ENCODE data around the gene TRAPPC2L. TPM values are rescaled to one million over a fixed set of nuclear protein-coding genes. Genes with fewer than 3 reads are reported as not detected.

Gene TRAPPC2L
- total RNA-seq, 1 donor from 2014 or later, result 53.8 TPM

- no peak for DNase-seq (ENCODE audit: low spot score)
Measured at GRCh38 chr16:88839745-88840599, 17.0 kb upstream of the TRAPPC2L start.

GRCh38 chr16:88840600-88841215, 16.2 kb upstream of the TRAPPC2L start:
- no peak for DNase-seq (ENCODE audit: low spot score)

- DNase-seq (ENCODE audit: low spot score), result no peak
Measured at GRCh38 chr16:88841521-88842307, 15.2 kb upstream of the TRAPPC2L start.

GRCh38 chr16:88842308-88842756, 14.6 kb upstream of the TRAPPC2L start:
- DNase-seq (ENCODE audit: low spot score), result no peak

GRCh38 chr16:88842806-88843205, 14.1 kb upstream of the TRAPPC2L start:
- DNase-seq (ENCODE audit: low spot score), result no peak

GRCh38 chr16:88843256-88843655, 13.7 kb upstream of the TRAPPC2L start:
- DNase-seq (ENCODE audit: low spot score), result no peak

GRCh38 chr16:88844419-88845036, 12.4 kb upstream of the TRAPPC2L start:
- DNase-seq (ENCODE audit: low spot score), result no peak

- no peak for DNase-seq (ENCODE audit: low spot score)
Measured at GRCh38 chr16:88846088-88846487, 10.8 kb upstream of the TRAPPC2L start.

GRCh38 chr16:88847654-88848053, 9.3 kb upstream of the TRAPPC2L start:
- no peak for DNase-seq (ENCODE audit: low spot score)

- DNase-seq (ENCODE audit: low spot score), result no peak
Measured at GRCh38 chr16:88848557-88848956, 8.4 kb upstream of the TRAPPC2L start.

- no peak for DNase-seq (ENCODE audit: low spot score)
Measured at GRCh38 chr16:88850531-88851199, 6.3 kb upstream of the TRAPPC2L start.

GRCh38 chr16:88851616-88852015, 5.3 kb upstream of the TRAPPC2L start:
- DNase-seq (ENCODE audit: low spot score), result no peak

- no peak for DNase-seq (ENCODE audit: low spot score)
Measured at GRCh38 chr16:88853325-88853941, 3.5 kb upstream of the TRAPPC2L start.

GRCh38 chr16:88854306-88855111, 2.4 kb upstream of the TRAPPC2L start:
- DNase-seq (ENCODE audit: low spot score), result no peak

- no peak for DNase-seq (ENCODE audit: low spot score)
Measured at GRCh38 chr16:88855176-88855575, 1.8 kb upstream of the TRAPPC2L start.

GRCh38 chr16:88855736-88856121, 1.2 kb upstream of the TRAPPC2L start:
- DNase-seq (ENCODE audit: low spot score), result no peak

GRCh38 chr16:88856122-88856827, 652 bp upstream of the TRAPPC2L start:
- DNase-seq (ENCODE audit: low spot score), result no peak

- peak; percentile 79 for DNase-seq (ENCODE audit: low spot score)
Measured at GRCh38 chr16:88857728-88858339, 907 bp downstream of the TRAPPC2L start.

Measured in mucosa of gallbladder (tissue), 1 donor.